NCI-H69 (cell line): ENCODE results near the gene TANGO6.
"Not testable (repeated sequence)": the region's sequence is repeated elsewhere in the genome, so short reads cannot be mapped to it uniquely, and the experiment has no call there.

Experiments used
- DNase-seq: peaks from one replicate; lab custom pipeline; 2025; lab: John Stamatoyannopoulos, UW

TANGO6 gene

DNA sequence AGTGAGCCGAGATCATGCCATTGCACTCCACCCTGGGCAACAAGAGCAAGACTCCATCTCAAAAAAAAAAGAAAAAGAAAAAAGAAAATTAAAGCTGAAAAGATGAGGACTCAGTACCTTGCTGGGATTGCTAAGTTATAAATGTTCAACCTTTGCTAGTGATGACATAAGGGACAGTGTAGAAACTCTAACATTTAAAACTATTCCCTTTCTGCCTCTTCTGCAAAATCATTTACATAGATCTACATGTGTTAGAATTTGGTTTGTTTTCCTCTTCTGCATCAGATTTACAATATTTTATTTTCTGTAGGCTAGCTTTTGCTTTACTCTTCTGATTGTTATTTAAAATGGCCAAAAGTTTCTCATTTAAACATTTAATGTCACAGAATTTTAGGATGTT, 212.6 kb downstream of the TANGO6 start:
- no peak for DNase-seq

DNA sequence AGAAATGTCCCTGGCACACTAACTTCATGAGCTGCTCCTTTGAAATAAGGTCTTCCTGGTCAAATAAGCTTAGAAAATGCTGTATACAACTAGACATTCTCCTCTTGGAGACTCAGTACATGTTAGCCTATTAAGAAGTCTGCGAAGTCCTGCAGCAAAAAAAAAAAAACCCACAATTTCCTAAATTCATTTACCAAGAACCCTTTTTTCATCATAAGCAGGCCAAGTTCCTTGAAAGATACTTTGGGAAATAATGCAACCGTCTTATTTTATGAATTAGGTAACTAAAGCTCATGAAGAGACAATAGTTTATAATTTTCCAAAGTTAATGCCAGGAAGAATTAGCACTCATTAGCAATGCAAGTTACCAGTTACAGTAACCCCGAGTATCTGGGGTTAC, 213.1 kb downstream of the TANGO6 start:
- DNase-seq = no peak

DNA sequence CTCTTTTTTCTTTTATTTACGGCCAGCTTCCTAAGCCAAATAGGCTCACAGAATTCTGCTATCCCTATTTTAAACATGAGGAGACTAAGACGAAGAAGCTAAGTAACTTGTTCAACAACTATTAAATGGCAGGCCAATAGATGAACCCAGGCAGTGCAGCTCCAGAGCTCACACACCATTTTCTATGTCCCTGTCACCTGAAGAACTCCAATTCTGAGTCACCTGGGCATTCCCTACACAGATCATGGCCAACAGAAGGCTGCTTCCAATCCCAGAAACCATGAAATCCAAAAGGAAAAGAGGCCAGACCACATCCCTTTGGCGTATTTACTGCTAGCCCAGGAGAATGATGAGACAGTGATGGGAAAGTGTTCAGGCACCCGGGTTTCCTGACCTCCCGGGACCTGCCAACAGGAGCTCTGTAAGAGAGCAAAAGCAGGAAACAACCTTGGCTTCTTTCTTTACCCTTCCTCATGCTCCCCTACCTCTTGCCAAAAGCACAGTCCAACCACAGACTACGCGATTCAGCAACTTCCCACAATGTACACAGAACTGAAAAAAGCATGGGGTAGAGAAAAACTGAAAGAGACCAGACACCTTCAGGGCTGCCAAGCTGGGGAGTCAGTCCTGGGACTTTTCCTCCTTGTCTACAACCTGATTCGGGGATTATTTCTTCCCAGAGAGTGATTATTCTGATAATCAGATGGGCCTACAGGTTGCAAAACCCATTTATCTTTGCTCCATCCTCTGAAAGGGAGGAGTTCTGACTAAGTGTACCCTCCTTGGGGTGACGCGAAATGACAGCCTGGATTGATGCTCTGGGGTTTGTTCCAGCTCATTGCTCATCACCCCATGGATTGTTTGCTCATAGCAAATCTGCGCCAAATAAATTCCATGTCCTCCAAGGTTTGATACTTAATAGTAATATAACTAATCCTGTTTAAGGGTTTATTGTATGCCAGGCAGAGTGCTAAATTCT, 214.4 kb downstream of the TANGO6 start:
- peak; percentile 80 for DNase-seq

DNA sequence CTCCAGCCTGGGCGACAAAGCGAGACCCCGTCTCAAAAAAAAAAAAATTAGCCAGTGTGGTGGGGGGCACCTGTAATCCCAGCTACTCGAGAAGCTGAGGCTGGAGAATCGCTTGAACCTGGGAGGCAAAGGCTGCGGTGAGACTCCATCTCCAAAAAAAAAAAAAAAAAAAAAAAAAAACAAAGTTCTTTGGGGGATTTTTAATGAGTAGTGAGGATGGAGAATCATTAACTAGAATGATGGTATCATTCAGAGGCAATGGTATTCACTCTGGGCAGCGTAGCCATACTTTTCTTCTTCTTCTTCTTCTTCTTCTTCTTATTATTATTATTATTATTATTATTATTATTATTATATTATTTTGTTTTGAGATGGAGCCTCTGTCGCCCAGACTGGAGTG, 220.2 kb downstream of the TANGO6 start:
- DNase-seq = not testable (repeated sequence)

DNA sequence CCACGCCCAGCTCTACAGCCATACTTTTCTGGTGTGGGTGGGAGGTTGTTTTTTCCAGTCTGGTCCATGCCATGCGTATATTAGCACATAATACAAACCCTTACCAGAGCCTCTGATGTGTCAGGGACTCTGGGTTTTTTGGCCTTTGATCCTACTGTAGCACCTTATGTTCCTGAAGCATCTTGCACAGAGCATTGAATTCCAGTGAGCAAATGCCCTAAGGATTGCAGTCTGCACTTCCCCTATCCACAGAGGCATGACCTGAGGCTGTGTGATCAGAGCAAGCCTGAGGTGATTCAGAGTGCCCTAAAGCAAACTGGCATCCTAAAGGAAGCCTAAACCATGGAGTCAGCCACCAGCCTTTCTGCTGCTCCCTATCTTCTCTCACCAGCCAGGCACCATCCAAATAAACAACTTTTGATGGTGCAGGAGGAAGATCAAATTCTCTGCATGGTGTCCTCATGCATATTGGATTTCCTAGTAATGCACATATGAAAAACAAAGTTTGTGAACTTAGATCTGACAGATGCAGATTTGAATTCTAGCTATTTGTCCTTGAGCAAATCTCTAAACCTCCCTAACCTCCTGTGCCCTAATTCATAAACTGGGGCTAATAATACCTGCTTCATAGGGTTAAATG, 220.9 kb downstream of the TANGO6 start:
- peak; percentile 6 for DNase-seq

DNA sequence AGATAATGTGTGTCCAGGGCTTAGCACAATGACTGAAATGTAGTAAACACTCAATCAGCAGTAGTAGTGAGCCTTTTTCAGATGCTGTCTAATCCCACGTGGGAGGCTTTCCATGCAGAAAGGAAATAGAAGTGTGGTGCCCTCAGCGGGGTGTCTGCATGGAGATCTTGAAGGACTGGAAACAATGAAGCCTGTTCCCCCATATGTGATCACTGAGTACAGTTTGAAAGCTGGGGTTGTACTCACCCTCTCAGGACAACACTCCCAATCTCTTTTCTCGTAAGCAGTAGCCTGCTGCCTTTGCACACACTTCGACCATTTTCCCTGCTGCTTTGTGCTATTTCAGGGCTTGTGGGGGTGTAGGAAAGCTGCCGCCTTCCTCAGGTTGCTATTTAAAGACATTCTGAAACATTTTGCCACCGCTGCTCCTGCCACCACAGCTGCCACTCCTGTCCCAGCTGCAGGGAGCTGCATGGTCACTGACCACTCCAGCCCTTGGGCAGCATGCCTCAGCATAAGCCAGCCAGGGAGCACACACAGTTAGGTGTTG, 221.5 kb downstream of the TANGO6 start:
- no peak for DNase-seq

DNA sequence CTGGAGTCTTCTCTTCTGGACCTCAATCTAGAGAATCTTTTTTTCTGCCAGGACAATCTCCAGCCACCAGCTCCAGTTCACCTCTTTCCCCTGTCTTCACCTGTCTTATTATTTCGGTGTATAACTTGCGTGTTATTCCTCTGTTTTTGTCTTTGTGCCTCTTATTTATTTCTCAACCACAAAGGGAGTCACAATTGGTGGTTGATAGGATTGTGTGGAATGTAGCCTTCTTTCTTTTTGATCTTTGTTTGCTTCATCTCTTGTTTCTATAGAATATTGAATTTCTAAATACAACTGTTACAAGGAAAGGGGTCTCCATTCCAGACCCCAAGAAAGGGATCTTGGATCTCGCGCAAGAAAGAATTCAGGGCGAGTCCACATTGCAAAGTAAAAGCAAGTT, 226.2 kb downstream of the TANGO6 start:
- no peak for DNase-seq

DNA sequence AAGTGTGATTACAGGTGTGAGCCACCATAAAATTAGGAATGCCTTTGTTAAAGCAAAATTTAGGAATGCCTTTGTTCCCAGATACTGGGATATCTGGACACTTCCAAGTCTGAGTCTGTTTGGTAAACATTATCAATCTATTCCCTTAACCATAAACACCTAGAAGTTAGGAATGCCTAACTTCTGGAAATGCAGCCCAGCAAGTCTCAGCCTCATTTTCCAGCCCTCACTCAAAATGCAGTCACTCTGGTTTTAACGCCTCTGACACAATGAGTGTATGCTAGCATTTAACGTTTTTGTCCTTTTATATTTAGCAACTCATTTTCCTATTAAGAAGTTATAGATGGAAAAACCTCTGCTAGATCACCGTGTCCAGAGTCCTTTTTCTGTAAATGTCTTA, 227.7 kb downstream of the TANGO6 start:
- no peak for DNase-seq

DNA sequence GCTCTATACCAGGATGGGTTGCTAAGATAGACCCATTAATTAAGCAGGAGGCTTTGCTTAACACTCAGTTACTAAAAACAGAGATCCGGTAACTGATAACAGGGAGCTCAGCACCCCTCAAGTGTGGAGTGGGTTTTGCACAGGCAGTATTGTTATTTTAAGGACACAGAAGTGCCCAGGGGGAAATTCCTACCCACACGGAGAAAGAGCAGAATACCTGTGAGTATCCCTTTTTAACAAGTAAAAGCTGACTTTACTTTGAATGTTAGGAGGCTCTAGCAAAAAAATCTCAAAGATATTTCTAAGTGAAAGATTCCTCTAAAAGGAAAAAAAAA, 229.3 kb downstream of the TANGO6 start:
- DNase-seq = no peak

DNA sequence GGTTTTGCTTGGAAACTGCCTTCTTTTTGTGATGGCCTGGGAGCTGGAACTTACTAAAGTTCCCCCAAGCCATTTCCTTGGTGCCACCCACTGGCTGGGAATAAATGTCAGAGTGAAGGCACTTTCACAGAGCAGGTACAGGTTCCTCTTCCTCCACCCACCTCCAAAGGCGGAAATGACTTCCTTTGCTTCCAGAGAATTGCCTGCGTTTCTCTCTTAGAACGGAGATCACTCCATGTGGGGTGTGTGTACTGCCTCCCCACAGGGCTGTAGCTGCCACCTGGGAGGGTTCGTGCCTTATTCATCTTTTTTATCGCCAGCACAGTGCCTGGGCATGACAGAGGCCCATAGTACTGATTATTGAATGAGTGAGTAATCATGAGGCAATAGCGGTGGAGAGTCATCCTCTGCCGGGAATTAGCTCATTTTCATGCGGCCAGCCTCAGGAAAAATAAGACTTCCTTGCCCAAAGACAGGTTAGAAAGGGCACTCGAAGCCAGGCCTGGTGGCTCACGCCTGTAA, 229.9 kb downstream of the TANGO6 start:
- DNase-seq = peak; percentile 47

DNA sequence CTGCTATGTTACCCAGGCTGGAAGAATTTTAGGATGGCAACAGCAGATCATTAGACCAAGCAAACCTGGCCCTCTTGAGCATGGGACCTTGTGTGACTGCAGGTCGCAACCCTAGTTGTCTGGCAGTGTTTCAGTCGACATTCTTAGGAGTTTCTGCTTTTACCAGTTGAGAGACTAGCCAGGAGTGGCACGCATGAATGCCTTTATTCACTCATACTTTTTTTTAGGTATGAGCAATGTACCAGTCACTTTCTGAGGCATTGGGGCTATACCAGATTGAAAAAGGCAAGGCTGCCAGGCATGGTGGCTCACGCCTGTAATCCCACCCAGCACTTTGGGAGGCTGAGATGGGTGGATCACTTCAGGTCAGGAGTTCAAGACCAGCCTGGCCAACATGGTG, 233.9 kb downstream of the TANGO6 start:
- no peak for DNase-seq

DNA sequence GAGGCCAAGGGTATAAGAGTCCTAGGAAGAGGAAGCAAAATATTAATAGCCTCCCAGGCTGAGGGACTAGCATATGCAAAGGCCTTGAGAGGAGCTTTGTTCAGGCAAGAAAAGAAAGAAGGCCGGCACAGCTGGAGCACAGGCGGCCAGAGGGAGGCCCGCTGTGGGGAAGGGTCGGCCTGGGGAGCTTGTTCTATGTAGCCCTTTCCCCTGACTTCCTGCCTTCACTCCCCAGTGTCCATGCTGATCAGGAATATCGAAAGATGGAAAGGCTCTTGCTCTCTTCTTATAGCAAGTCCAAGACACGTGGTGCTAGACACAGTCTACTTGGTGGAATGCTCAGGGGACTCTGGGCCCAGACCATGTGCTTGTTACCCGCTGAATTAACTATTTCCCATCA, 234.7 kb downstream of the TANGO6 start:
- no peak for DNase-seq

DNA sequence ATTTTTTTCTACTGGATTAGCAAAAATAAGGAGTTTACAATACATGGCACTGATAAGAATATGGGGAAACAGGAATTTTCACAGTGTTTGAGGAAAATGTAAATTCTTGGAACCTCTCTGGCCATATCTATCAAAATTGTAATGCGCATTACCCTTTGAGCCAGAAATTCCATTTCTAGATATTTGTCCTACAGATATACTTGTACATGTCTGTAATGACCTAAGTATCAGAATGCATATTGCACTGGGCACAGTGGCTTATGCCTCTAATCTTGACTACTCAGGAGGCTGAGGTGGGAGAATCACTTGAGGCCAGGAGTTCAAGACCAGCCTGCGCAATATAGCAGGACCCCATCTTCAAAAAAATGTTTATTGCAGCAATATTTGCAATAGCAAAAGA, 236.4 kb downstream of the TANGO6 start:
- no peak for DNase-seq

DNA sequence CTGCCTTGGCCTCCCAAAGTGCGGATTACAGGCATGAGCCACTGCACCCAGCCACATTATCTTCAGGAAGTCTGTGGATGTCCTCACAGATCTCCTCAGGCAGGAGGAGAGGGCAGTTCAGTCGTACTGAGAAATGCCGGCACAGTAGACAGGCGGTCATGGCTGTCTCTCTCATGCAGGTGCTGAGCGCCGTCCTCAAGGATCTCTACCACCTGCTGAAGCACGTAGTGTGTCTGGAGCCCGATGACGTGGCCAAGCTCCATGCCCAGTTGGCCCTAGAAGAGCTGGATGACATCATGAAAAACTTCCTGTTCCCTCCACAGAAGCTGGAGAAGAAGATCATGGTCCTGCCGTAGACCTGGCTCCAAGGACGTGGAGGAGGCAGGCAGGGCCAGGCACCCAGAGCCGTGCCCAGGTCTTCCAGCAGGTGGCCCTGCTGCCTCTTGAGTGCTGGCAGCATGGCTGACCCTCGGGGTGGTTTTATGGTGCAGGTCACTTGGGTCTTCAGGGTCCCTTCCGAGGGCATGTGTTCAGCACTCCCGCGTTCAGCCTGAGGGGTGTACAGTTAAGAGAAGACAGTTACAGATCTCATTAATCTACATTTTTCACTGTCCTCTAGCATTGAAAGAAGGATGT, 240.1 kb downstream of the TANGO6 start:
- no peak for DNase-seq

DNA sequence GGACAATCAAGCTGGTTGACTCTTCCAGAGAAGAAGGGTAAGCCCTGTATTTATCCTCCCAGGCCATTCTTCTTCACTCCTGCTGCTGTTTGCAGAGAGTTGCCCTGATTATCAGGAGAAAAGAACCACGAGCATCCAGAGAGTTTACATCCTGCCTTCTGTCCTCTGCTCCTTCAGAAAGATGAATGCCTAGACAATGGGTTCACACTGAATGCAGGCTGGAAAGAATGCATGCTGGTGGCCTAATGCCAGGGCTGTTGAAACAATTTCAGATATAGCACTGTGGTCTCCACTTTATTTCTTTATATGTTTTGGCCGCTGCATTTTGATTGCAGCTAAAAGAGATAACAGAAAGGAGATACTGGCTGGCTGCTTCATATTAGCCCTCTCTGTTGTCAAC, 241.0 kb downstream of the TANGO6 start:
- DNase-seq = no peak

DNA sequence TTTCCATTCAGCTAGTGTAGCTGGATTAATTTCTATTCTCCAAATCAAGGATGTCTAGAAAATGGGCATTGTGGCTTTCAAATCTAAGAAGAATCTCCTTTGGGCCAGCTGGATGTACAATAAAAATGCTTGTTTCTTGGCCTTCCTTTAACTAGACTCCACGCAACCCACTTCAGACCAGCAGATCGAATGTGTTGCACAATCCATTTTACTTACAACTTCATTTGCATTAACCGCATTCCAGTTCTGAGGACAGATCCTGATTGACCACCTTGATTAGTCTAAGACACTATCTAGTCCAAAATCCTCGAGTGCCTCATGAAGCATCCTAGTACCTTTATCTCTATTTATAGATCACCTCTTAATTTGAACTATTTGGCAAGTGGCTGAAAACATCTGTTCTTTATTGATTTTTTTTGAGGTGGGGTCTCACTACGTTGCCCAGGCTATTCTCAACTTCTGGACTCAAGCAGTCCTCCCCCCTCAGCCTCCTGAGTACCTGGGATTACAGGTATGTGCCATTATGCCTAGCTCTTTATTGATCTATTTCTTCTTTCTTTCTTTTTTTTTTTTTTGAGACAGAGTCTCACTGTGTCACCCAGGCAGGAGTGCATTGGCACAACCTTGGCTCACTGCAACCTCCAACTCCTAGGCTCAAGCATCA, 241.8 kb downstream of the TANGO6 start:
- no peak for DNase-seq

DNA sequence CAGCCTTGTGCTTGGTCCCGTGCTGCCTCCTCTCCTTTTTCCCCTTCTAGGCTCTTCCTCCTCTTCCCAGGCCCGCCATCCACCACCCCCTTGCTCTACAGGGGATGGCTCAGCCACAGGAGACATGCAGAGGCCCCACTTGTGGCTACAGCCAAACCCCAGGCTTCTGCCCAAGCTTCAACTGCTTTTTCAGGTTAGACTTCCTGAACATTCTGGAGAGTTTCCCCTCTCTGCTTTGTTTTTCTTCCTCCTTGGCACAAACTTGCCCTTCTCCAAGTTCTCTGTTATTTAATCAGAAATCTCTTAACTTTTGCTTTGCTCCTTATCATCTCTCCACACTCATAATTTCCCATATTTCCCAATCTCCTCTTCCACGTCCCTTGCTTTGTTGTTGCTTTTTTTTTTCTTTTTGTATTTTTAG, 243.8 kb downstream of the TANGO6 start:
- no peak for DNase-seq

DNA sequence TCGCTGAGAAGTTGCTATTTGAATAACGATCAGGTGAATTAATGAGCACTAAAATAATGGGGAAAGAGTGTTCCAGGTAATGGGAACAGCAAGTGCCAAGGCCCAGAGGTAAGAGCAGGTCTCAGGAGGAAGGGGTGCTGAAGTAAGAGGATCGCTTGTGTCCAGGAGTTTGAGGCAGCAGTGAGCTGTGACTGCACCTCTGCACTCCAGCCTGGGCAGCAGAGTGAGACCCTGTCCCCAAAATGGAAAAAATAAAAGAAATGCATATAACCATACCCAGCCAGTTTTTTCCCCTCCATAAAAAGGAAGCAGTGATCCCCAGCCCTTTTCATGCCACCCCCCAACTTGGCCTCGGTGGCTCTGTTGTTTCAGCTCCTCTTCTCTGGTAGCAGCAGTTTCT, 245.4 kb downstream of the TANGO6 start:
- no peak for DNase-seq

DNA sequence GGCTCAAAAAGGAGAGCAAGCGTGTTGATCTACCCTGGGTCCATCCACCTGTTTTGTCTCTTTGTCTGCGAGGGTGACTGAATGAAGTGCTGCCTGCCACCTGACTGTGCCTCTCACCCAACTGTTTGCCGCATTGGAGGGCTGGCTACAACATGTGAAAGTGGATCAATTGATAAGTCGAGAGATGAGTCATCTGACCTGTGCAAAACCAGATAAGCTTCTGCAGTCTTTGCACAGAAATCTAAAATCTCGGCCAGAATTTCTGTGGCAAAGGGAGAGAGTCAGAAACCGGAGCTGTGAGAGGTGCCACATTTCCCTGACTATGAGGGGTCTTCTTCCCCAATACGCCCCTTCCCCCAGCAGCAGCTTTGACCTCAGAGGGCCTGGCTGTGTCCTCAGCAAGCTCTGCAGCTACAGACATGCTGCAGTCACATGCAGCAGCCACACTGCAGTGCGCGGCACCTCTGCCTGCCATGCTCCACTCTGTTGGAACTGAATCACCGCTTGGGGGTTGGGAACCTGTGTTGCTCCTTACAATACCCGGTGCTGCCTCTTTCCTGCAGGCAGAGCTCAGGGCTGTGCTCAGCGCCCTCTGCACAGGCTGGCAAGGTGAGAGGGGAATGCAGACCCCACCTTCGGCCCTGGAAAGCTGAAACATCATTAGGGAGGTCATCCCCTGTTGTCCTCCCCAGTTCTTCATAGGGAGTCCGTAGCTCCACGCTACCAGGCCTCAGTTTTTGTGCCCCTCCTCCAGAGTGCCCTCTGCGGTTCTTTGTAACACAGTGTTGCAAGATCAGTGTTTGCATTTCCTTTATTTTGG, 246.0 kb downstream of the TANGO6 start:
- DNase-seq = peak; percentile 5

DNA sequence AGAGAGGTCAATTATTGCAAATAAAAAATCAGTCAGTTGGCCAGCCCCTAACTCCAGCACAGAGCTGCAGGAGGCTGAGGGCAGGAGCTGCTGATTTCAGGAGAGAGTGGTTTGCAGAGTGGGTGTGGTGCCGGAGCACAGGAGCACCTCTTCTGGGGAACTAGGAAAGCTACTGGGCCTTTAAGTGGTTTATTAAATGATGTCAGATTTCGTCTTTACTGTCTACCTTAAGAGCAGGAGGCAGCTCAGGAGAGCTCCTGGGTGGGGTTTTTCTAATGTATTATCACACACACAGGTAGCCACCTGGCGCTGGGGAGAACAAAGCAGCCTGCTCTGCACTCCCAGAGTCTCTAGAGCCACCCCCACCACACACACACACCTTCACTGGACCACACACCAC, 250.6 kb downstream of the TANGO6 start:
- DNase-seq = peak; percentile 75

DNA sequence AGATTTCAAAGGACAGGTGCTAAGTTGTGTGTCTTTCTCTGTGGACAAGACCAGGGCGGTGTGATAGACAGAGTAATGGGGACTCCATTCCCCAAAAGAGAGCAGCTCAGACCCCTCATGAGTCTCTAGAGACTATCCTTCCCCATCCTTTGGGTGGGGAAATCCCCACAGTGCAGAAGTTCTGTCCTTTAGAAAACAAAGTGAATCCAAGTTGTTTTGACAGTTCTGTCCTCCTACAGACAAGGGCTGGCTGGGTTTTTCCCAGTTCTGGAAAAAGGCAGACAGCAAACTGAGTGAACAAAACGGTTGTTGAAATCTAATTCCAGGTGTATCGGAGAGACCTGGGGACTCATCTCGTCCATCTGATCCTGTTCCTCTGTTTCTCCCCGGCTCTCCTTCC, 251.2 kb downstream of the TANGO6 start:
- DNase-seq = no peak
